Testis (tissue), 2 donors: ENCODE results near the gene KIF16B.
"Not testable (repeated sequence)": the region's sequence is repeated elsewhere in the genome, so short reads cannot be mapped to it uniquely, and the experiment has no call there.

ENCODE experiments used
- POLR2A ChIP-seq: fragments of 450-650 bp; IDR thresholded peaks from one replicate; pipeline ENCODE4 v1.6.1; 2017; ENCODE audit warnings: antibody characterized with exemption, mild to moderate bottlenecking, moderate library complexity
- TF ChIP-seq, protein P1 (sequence below), 3 experiments: fragments of 450-650 bp in 2 of 3; fragments of 200-600 bp in 1 of 3; sonication (generic) in 1 of 3; IDR thresholded peaks; one replicate each; pipeline ENCODE4 v1.5.1; 2016 to 2019; ENCODE audit warnings: antibody characterized with exemption in 3 of 3, mild to moderate bottlenecking in 2 of 3, moderate library complexity in 1 of 3

DNA sequence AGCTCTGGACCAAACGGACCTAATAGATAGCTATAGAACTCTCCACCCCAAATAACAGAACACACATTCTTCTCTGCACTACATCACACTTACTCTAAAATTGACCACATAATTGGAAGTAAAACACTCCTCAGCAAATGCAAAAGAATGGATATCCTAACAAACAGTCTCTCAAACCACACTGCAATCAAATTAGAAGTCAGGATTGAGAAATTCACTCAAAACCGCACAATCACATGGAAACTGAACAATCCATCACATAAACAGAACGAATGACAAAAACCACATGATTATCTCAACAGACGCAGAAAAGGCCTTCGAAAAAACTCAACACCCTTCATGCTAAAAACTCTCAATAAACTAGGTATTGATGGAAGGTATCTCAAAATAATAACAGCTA, 50.6 kb downstream of the KIF16B start:
- TF ChIP-seq, protein P1, sequence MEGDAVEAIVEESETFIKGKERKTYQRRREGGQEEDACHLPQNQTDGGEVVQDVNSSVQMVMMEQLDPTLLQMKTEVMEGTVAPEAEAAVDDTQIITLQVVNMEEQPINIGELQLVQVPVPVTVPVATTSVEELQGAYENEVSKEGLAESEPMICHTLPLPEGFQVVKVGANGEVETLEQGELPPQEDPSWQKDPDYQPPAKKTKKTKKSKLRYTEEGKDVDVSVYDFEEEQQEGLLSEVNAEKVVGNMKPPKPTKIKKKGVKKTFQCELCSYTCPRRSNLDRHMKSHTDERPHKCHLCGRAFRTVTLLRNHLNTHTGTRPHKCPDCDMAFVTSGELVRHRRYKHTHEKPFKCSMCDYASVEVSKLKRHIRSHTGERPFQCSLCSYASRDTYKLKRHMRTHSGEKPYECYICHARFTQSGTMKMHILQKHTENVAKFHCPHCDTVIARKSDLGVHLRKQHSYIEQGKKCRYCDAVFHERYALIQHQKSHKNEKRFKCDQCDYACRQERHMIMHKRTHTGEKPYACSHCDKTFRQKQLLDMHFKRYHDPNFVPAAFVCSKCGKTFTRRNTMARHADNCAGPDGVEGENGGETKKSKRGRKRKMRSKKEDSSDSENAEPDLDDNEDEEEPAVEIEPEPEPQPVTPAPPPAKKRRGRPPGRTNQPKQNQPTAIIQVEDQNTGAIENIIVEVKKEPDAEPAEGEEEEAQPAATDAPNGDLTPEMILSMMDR (IDR thresholded peaks at IDR 0.05) = not testable (repeated sequence)
- TF ChIP-seq POLR2A = not testable (repeated sequence)
